KG1 (cell line): Measurements from ENCODE around the gene CLSTN1.
"Not testable (repeated sequence)": the region's sequence is repeated elsewhere in the genome, so short reads cannot be mapped to it uniquely, and the experiment has no call there.

Experiments used
- DNase-seq: peaks from one replicate; lab custom pipeline; 2025; lab: John Stamatoyannopoulos, UW

CLSTN1 gene

DNA sequence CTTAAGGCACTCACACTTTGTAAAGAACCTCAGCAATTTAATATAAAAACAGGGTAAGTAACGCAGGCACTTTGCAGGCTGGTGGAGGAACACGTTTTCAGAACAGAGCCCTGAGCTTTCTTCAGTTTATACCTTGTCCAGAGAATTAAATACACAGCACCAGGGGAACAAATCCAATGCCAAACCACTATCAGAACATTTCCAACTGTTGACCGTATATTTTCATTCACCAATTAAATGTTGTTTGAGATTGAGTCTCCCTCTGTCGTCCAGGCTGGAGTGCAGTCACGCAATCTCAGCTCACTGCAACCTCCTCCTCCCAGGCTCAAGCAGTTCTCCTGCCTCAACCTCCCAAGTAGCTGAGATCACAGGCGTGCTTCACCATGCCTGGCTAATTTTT is 29.7 kb downstream of the CLSTN1 start:
- no peak for DNase-seq

DNA sequence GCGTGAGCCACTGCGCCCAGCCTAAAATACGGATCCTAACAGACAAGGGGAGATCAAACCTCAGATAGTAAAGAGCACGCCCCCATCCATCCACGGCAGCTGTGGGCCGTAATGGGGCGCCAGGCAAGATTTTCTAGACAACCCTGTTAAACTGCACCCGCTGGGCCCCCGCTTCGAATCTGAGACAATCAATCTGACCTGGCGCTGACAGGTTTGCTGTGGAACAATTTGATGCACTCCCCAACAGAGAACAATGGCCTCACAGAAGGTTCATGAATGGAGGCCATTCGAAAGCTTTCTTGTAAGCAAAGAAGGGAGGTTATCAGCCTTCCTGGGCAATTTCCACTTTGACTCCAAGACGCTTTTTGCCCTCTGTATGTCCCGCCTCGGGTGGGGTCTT is 30.5 kb downstream of the CLSTN1 start:
- DNase-seq: no peak

DNA sequence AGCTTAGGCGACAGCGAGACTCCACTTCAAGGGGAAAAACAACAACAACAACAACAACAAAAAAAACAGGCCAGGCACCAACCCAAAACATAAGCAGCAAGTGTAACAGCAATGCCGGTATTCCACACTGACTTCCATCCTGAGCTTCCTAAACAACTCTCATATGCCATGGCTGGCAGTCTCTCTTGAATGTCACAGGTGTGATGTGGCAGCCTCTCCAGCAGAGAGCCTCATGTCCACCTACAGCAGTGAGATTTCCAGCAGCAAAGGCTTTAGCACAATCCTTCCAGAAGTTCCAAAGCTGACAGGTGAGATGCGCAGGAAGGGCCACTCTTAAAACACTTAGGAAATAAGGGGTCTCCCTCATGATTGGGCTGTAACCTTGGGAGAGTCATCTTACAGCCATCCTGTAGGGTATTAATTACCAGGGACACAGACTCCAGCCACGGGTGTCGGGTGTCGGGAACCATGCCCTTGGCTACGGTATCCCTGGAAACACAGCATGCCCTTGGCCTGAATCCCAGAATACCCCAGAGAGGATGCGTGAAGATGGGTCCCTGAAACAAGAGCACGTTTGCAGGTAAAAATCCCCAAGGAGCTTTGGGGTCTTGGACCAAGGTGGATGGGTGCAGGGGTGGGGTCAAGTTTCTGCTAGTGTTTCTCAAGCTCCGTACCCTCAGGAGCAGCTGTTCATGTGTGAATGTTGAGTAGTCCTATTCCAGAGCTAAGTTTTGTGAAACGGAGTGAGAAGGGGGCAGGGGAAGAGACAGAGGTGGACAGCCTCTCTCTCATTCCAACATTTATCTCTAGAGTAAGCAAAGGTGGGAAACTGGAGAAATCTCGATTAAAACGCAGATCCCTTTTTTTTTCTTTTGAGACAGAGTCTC is 31.4 kb downstream of the CLSTN1 start:
- no peak for DNase-seq

DNA sequence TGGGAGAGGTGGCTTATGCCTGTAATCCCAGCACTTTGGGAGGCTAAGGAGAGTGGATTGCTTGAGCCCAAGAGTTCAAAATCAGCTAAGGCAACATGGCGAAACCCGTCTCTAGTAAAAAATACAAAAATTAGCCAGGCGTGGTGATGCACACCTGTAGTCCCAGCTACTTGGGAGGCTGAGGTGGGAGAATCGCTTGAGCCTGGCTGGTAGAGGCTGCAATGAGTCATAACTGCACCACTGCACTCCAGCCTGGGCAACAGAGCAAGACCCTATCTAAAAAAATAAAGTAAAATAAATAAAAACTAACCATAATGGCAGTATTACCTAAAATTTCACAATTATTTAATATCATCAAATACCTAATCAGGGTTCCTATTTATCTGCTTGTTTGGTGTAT is 34.1 kb downstream of the CLSTN1 start:
- DNase-seq: not testable (repeated sequence)

DNA sequence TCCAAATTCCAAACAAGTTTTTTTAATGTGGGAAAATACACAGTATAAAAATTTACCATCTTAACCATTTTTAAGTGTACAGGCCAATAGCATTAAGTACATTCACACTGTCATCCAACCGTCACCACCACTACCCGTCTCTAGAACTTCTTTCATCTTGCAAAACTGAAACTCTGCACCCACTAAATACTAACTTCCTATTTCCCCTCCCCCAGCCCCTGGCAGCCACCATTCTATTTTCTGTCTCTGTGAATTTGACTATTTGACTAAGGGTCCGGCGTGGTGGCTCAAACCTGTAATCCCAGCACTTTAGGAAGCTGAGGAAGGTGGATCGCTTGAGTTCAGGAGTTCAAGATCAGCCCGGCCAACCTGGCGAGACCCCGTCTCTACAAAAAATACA is 36.1 kb downstream of the CLSTN1 start:
- DNase-seq: no peak

DNA sequence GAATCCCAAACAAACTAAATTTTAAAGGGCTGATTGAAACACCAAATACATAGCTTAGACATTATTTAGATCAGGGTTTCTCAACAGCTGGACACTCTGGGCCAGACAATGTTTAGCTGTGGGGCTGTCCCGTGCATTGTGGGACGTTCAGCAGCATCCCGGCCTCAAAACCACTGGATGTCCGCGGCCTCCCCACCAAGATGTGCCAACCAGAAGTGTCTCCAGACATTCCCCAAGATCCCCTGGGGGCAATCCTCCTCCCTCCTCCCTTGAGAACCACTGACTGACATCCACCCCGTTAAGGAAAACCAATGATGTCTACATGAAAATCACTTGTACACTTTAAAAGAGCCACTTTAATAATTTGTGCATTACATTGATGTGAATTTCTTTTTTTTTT is 38.4 kb downstream of the CLSTN1 start:
- DNase-seq: no peak

- DNase-seq: peak; percentile 26
Measured at GRCh38 chr1:9784508-9785133, 39.1 kb downstream of the CLSTN1 start.

- DNase-seq: no peak
Measured at GRCh38 chr1:9782897-9783296, 40.9 kb downstream of the CLSTN1 start.

DNA sequence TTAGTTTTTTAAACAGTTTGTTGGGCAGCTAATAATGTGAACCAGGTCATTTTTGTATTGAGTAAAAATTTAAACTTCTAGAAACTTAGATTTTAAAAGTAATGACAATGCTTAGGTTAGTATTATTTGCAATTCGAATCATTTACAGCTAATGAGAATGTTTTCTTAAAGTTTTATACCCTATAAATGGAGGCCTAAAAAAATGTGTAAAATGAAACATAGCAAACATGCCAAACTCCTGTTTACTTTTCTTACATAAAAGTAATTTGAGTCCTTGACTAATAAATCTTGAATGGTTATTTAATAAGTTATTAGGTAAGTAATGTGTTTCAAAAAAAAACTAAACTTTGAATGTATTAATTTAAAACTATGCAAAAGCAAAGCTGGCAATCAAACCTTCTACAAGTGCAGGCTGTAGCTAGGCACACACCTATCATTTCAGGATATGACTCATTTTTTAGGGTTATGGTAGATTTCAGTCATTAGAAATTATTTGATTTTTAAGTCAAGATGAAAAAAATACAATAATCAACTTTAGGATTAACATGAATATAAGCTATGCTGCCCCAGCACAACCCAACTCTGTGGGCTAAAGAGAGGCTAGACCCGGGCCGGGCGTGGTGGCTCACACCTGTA is 41.5 kb downstream of the CLSTN1 start:
- DNase-seq: no peak

DNA sequence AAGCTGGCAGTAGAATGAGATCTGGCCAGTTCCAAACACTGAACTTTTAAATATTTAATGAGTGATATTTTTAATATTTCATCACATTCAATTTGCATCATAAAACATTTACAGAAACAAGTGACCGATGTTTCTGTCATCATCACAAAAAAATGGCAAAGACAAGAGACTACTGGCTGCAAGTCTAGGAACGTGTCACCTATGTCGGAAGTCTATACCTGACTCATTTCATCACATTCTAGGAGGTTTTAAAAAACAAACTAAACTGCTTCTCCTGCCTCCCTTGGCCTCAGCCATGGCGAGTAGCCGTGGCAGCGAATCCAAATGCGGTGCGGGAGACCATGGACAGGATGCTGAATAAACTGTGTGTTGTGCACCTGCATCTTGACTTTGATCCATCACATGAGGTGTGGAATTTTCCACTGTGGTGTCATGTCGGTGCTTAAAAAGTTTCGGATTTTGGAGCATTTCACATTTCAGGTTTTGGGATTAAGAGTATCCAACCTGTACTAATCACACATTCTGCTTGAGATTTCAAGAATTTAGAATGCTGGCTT is 43.1 kb downstream of the CLSTN1 start:
- no peak for DNase-seq

- no peak for DNase-seq
Measured at GRCh38 chr1:9778905-9779304, 44.9 kb downstream of the CLSTN1 start.

- DNase-seq: no peak
Measured at GRCh38 chr1:9776685-9777084, 47.1 kb downstream of the CLSTN1 start.

DNA sequence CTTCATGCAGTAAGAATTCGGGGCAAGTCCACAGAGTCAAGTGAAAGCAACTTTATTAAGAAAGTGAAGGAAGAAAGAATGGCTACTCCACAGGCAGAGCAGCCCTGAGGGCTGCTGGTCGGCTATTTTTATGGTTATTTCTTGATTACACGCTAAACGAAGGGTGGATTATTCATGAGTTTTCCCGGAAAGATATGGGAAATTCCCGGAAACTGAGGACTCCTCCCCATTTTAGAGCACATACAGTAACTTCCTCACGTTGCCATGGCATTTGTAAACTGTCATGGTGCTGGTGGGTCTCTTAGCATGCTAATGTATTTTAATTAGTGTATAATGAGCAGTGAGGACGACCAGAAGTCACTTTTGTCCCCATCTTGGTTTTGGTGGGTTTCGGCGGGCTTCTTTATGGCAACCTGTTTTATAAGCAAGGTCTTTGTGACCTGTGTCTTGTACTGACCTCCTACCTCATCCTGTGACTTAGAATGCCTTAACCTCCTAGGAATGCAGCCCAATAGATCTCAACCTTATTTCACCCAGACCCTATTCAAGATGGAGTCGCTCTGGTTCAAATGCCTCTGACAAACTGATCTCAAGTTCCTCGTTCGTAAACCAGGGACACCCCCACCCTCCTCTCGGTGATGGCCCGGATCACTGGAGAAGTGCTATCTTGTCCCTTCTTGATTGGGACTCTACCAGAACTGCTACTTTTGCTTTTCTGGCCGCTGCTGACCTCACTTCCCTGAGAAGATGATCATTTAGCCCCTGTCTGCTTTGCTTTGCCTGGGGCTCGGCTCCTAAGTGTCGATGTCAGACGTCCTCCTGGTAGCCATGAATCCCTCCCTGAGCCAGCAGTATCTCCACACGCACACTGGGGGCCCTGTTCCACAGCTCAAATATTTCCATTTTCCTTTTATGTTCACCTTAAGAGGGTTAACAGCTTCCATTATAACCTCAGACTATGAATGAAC is 48.8 kb downstream of the CLSTN1 start:
- DNase-seq: no peak

DNA sequence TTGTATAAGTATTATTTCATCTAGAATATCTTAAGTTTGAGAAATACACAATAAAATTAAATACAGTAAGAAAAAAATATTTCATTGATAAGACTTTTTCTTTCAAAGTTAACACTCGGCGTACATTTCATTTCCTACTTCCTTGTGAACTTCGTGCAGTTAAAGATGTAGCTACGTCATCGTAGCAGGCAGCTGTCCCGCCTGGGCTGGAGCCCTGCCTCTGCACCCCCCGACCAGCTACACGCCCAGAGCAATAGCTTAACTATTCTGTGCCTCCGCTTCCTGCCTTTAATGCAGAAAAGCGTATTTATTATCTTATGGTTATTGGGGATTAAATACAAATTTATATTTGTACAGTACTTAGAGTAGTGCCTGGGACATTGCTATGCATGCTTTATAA is 53.5 kb downstream of the CLSTN1 start:
- no peak for DNase-seq

DNA sequence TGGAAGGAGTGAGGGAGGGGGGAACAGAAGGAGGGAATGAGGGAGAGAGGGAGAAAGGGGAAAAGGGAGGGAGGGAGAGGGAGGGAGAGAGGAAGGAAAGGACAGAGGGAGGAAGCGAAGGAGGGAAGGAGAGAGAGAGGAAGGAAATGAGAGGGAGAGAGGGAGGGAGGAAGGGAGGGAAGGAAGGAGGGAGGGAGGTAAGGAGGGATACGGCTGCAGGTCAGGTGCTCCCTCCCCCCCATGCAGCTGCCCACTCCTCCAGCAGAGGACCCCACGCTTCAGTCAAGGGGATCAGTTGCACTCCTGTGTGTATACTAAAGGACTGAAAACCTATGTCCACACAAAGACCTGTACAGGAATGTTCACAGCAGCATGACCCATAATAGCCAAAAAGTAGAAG is 54.8 kb downstream of the CLSTN1 start:
- no peak for DNase-seq

DNA sequence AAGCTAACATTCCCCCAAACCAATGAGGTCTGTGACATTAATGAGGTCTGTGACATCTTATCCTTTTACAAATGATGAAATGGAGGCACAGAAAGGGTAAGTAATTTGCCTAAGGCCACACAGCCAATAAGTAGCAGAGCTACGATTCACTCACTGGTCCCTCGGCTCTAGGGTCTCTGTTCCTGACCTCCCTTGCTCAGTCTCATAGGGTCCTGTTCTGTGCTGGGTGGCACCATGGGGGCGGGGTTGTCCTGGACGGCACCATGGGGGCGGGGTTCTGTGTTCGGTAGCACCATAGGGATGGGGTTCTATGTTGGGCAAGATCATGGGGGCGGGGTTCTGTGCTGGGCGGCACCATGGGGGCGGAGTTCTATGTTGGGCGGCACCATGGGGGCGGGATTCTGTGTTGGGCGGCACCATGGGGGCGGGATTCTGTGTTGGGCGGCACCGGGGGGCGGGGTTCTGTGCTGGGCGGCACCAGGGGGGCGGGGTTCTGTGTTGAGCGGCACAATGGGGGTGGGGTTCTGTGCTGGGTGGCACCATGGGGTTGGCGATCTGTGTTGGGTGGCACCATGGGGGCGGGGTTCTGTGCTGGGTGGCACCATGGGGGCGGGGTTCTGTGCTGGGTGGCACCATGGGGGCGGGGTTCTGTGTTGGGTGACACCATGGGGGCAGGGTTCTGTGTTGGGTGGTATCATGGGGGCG is 55.6 kb downstream of the CLSTN1 start:
- DNase-seq: no peak

- DNase-seq: no peak
Measured at GRCh38 chr1:9766759-9767442, 56.9 kb downstream of the CLSTN1 start.

DNA sequence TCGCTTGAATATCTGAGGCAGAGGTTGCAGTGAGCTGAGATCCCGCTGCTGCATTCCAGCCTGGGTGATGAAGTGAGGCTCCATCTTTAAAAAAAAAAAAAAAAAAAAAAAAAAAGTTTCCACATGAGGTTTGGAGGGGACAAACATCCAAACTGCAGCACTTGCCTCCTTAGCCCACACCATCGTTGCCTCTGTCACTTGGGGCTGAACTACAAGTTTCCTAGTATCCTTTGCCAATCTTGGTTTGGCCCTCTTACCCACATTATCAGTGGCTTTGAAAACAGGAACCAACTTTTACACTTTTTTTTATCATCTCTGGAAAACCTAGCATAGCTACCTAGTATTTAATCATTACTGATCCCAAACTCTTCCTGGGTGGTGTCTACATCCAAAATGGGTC is 59.2 kb downstream of the CLSTN1 start:
- no peak for DNase-seq

- DNase-seq: no peak
Measured at GRCh38 chr1:9763914-9764313, 59.9 kb downstream of the CLSTN1 start.

DNA sequence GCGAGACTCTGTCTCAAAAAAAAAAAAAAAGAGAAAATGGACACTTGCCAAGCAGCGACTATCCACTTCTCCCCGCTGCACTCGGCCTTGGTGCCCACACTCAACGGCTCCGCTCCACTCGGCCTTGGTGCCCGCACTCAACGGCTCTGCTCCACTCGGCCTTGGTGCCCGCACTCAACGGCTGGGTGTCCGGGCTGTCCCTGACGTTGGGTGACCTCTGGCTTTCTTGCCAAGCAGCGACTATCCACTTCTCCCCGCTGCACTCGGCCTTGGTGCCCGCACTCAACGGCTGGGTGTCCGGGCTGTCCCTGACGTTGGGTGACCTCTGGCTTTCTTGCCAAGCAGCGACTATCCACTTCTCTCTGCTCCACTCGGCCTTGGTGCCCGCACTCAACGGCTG is 61.3 kb downstream of the CLSTN1 start:
- not testable (repeated sequence) for DNase-seq
